ENCODE measurements around the gene SLC22A3. TPM values are rescaled to one million over a fixed set of nuclear protein-coding genes. Genes with fewer than 3 reads are reported as not detected.

The SLC22A3 gene
- total and polyA plus RNA-seq, 2 donors (not counting 1 experiment from before 2014, with no cell fraction given) = not detected

DNA sequence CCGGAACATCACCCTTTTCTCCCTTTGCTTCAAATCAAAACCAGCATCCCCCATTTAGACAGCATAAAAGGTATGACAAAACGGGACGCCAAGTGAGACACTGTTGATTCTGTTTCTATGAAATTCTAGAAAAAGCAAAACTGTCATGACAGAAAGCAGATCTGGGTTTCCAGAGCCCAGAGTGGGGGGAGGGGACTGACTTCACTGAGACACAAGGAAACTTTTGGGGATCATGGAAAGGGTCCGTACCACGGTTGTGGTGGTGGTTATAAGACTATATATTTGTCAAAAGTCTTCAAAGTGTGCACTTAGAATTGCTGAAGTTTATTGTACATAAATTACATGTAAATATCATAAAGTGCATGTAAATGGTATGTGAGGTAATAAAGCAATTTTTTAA is 82.6 kb downstream of the SLC22A3 start:
- Mint-ChIP-seq H3K27ac (no peak overlapping the region), H3K27me3 (peaks cover 46% of the 10 kb centered on the region), H3K4me1 (peaks cover 2% of the 10 kb centered on the region), H3K9me3 (ENCODE audit: insufficient read depth) (no peaks in the 10 kb centered on the region), H3K4me3 (no peak overlapping the region)
- H3K4me2 ChIP-seq (replicated peaks; ENCODE audit: low read depth, low read length, poor library complexity, severe bottlenecking) = no peak overlapping the region
- no peaks in the 10 kb centered on the region for H3K79me2 ChIP-seq (ENCODE audit: control insufficient read depth, insufficient read depth, low read length)
- intact Hi-C loops (cut with micrococcal nuclease) = no loop called here
- H3K4me3 ChIP-seq (ENCODE audit: control extremely low read depth in 1 of 5, extremely low read depth in 1 of 5, insufficient read depth in 1 of 5, low read depth in 2 of 5, low read length in 4 of 5) = no peak overlapping the region
- H3K9ac ChIP-seq (ENCODE audit: low read length) = no peak overlapping the region
- ATAC-seq (ENCODE audit: low read depth) (no peak), DNase-seq (no peak)
- no peak for TF ChIP-seq EZH2 (IDR thresholded peaks at IDR 0.05; ENCODE audit: borderline replicate concordance, insufficient read depth, low read depth, low read length, poor library complexity, severe bottlenecking)
- TF ChIP-seq, protein P1, sequence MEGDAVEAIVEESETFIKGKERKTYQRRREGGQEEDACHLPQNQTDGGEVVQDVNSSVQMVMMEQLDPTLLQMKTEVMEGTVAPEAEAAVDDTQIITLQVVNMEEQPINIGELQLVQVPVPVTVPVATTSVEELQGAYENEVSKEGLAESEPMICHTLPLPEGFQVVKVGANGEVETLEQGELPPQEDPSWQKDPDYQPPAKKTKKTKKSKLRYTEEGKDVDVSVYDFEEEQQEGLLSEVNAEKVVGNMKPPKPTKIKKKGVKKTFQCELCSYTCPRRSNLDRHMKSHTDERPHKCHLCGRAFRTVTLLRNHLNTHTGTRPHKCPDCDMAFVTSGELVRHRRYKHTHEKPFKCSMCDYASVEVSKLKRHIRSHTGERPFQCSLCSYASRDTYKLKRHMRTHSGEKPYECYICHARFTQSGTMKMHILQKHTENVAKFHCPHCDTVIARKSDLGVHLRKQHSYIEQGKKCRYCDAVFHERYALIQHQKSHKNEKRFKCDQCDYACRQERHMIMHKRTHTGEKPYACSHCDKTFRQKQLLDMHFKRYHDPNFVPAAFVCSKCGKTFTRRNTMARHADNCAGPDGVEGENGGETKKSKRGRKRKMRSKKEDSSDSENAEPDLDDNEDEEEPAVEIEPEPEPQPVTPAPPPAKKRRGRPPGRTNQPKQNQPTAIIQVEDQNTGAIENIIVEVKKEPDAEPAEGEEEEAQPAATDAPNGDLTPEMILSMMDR (IDR thresholded peaks at IDR 0.05) = no peak
- no peaks in the 10 kb centered on the region for H4K20me1 ChIP-seq (ENCODE audit: control insufficient read depth, insufficient read depth, low read length, poor library complexity, severe bottlenecking)
- H3K36me3 ChIP-seq (replicated peaks in 1 of 2; ENCODE audit: control extremely low read depth in 1 of 2, control insufficient read depth in 1 of 2, extremely low read depth in 1 of 2, insufficient read depth in 2 of 2, low read length in 1 of 2) = no peaks in the 10 kb centered on the region
- H3K9me3 ChIP-seq (ENCODE audit: control extremely low read depth in 1 of 3, control insufficient read depth in 2 of 3, insufficient read depth in 1 of 3, low read length in 2 of 3) = no peaks in the 10 kb centered on the region
- H2AFZ ChIP-seq (ENCODE audit: insufficient read depth, low read depth, low read length, poor library complexity, severe bottlenecking) = no peak overlapping the region
- H3K4me1 ChIP-seq (ENCODE audit: control insufficient read depth in 2 of 2, insufficient read depth in 2 of 2, low read length in 2 of 2) = peaks cover 0 to 5% of the 10 kb centered on the region in 2 donors
- ChIA-PET POLR2A (no interaction called here), CTCF (no interaction called here)
- H3K27ac ChIP-seq (ENCODE audit: low read length in 2 of 2) = no peak overlapping the region
- peaks cover 0 to 19% (median 13%) of the 10 kb centered on the region in 4 experiments for H3K27me3 ChIP-seq (replicated peaks in 1 of 4; ENCODE audit: control extremely low read depth in 1 of 4, control insufficient read depth in 3 of 4, insufficient read depth in 4 of 4, low read length in 3 of 4)
- WGBS (ENCODE audit: insufficient coverage) = 87% methylated on average over 3 of the region's 5 CpGs

DNA sequence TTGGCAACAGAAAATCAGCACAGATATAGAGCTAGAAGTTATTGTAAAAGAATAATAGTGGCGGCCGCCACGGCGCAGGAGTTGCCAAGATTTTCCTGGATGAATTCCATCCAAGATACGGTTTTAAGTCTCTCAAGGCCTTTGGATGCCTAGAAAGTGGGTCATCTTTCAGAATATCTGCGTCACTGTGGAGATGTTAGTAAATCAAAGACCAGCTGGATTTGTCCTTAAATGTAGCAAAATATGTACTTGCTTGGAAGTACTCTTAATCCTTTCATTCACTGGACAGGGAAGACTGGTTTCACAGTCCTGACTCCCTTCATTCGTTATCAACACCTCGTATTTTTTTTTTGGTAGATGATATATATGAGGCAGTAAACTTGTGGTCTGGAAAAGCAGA is 83.0 kb downstream of the SLC22A3 start:
- H3K27me3 ChIP-seq (replicated peaks in 1 of 4; ENCODE audit: control extremely low read depth in 1 of 4, control insufficient read depth in 3 of 4, insufficient read depth in 4 of 4, low read length in 3 of 4) = peaks cover 0 to 20% (median 12%) of the 10 kb centered on the region in 4 experiments
- peaks cover 0 to 4% of the 10 kb centered on the region in 2 donors for H3K4me1 ChIP-seq (ENCODE audit: control insufficient read depth in 2 of 2, insufficient read depth in 2 of 2, low read length in 2 of 2)
- H3K9ac ChIP-seq (ENCODE audit: low read length) = no peak overlapping the region
- intact Hi-C loops (cut with micrococcal nuclease) = no loop called here
- H3K4me3 Mint-ChIP-seq = no peak overlapping the region
- H3K79me2 ChIP-seq (ENCODE audit: control insufficient read depth, insufficient read depth, low read length) = no peaks in the 10 kb centered on the region
- H3K27ac ChIP-seq (ENCODE audit: low read length in 2 of 2) = no peak overlapping the region
- H3K36me3 ChIP-seq (replicated peaks in 1 of 2; ENCODE audit: control extremely low read depth in 1 of 2, control insufficient read depth in 1 of 2, extremely low read depth in 1 of 2, insufficient read depth in 2 of 2, low read length in 1 of 2) = no peaks in the 10 kb centered on the region
- TF ChIP-seq, protein P1 (IDR thresholded peaks at IDR 0.05) = no peak
- no peak overlapping the region for H3K27ac Mint-ChIP-seq
- POLR2A ChIA-PET = no interaction called here
- no peaks in the 10 kb centered on the region for H3K9me3 ChIP-seq (ENCODE audit: control extremely low read depth in 1 of 3, control insufficient read depth in 2 of 3, insufficient read depth in 1 of 3, low read length in 2 of 3)
- no peak overlapping the region for H2AFZ ChIP-seq (ENCODE audit: insufficient read depth, low read depth, low read length, poor library complexity, severe bottlenecking)
- no peak overlapping the region for H3K4me2 ChIP-seq (replicated peaks; ENCODE audit: low read depth, low read length, poor library complexity, severe bottlenecking)
- H4K20me1 ChIP-seq (ENCODE audit: control insufficient read depth, insufficient read depth, low read length, poor library complexity, severe bottlenecking) = no peaks in the 10 kb centered on the region
- 100% methylated on average over 2 of the region's 8 CpGs for WGBS (ENCODE audit: insufficient coverage)
- CTCF ChIA-PET = no interaction called here
- no peak overlapping the region for H3K4me3 ChIP-seq (ENCODE audit: control extremely low read depth in 1 of 5, extremely low read depth in 1 of 5, insufficient read depth in 1 of 5, low read depth in 2 of 5, low read length in 4 of 5)
- H3K9me3 Mint-ChIP-seq (ENCODE audit: insufficient read depth) = no peaks in the 10 kb centered on the region
- H3K27me3 Mint-ChIP-seq = peaks cover 49% of the 10 kb centered on the region
- no peak for DNase-seq
- peaks cover 2% of the 10 kb centered on the region for H3K4me1 Mint-ChIP-seq
- no peak for ATAC-seq (ENCODE audit: low read depth)
